ENCODE measurements around the gene SLC25A15.

SLC25A15 gene

DNA sequence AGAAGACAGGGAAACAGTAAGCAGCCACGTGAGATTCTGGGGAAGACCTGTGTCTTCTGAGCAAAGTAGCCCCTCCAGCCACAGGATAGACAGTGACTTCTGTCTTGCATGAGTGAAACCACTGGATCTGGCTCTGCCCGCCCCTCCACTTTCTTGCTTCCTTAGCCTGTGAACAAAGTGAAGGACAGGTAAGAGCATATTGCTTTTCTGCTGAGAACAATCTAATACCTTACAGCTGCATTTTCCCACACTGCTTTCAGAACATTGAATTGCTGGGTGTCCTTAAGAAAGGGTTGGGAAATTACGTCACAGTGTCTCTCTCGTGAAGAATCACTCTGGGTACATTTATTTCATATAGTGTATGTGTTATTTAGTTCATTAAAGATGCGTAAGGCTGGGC is 11.1 kb downstream of the SLC25A15 start:
- Histone ChIP-seq H3K4me1 (ENCODE audit: insufficient read depth, low read length) (no peaks in the 10 kb centered on the region), H3K36me3 (ENCODE audit: insufficient read depth, low read length) (peaks cover 26% of the 10 kb centered on the region), H3K27me3 (ENCODE audit: control insufficient read depth in 1 of 2, insufficient read depth in 2 of 2, low read length in 2 of 2) (no peaks in the 10 kb centered on the region), H3K9ac (ENCODE audit: low read length) (no peak overlapping the region), H3K9me3 (ENCODE audit: low read length) (no peaks in the 10 kb centered on the region), H3K27ac (ENCODE audit: low read depth, low read length) (no peak overlapping the region), H3K4me3 (ENCODE audit: low read depth in 1 of 2, low read length in 2 of 2) (no peak overlapping the region)

DNA sequence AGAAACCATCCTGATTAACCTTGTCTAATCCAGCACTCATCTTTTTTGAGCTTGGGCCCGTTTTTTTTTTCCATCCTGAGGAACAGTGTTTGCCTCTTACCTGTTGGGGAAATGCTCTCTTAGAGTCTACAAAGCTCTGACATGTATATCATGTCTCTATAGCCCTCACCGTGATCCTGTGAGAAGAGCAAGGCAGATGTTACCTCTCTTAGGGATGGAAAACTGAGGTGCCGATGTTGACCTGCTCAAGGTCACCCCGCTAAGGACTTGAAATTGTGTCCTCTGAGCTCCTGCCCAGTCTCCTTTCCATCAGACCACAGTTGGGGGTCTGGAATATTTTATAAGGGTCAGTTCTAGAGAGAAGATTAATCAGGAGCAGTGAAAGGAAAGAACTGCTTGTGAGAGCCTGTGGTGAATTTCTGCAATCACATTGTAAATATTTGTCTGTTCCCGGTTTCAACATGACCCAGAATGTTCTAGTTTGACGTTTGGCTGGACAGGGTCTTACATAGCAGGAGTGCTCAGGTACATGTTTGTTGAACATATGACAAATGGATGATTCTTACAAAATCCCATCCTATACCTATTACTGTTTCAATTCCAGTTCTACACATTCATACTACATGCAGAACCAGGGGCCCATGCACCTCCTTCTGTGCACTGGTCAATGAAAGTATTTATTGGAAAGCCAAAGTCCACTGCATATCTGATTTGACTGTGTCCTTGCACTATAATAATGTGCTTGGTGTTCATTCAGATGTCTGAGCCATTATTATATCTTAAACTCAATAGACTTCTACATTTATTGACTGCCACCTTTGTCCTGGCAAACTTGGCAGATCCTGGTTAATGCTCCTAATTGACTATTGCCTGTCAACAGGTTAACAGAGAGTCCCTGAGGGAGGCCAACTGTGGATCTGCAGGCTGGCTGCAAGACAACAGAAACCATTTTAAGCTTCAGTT is 12.1 kb downstream of the SLC25A15 start:
- no peak overlapping the region for H3K9ac ChIP-seq (ENCODE audit: low read length)
- no peak overlapping the region for H3K4me3 ChIP-seq (ENCODE audit: low read depth in 1 of 2, low read length in 2 of 2)
- H3K9me3 ChIP-seq (ENCODE audit: low read length) = no peaks in the 10 kb centered on the region
- no peaks in the 10 kb centered on the region for H3K4me1 ChIP-seq (ENCODE audit: insufficient read depth, low read length)
- H3K27me3 ChIP-seq (ENCODE audit: control insufficient read depth in 1 of 2, insufficient read depth in 2 of 2, low read length in 2 of 2) = no peaks in the 10 kb centered on the region
- peaks cover 27% of the 10 kb centered on the region for H3K36me3 ChIP-seq (ENCODE audit: insufficient read depth, low read length)
- no peak overlapping the region for H3K27ac ChIP-seq (ENCODE audit: low read depth, low read length)

DNA sequence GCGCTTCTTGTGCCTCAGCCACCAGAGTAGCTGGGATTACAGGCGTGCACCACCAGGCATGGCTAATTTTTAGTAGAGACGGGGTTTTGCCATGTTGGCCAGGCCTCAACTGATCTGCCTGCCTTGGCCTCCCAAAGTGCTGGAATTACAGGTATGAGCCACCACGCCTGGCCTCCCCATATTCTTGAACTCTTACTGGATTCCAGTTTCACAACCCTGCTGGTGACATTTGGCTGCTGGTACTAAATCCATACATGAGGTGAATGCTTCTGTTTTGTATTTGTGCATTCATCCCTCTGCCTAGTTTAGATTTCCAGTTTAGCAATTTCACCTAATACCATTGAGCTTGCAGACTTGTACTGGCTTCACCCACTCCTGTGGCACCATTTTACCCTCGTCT is 13.9 kb downstream of the SLC25A15 start:
- Histone ChIP-seq H3K27me3 (ENCODE audit: control insufficient read depth in 1 of 2, insufficient read depth in 2 of 2, low read length in 2 of 2) (no peaks in the 10 kb centered on the region), H3K4me3 (ENCODE audit: low read depth in 1 of 2, low read length in 2 of 2) (no peak overlapping the region), H3K4me1 (ENCODE audit: insufficient read depth, low read length) (no peaks in the 10 kb centered on the region), H3K36me3 (ENCODE audit: insufficient read depth, low read length) (peaks cover 27% of the 10 kb centered on the region), H3K9ac (ENCODE audit: low read length) (no peak overlapping the region), H3K9me3 (ENCODE audit: low read length) (no peaks in the 10 kb centered on the region), H3K27ac (ENCODE audit: low read depth, low read length) (no peak overlapping the region)

DNA sequence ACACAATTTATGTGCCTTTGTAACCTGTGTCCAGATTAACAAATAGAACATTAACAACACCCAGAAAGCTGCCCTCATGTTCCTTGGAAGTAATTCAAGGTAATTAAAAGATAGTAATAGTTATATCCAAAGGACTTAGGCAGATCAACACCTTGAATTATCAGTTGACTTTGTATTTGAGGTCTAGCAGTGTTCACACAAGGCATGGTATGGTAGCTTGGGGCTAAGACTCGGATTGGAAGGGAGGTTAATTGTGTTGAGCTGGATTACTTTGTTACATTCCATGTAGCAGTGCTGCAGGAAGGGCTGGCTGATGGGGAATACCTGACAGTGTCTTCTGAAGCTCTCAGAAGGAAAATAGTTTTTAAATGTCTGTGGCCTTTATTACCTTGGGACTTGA is 16.8 kb downstream of the SLC25A15 start:
- no peak overlapping the region for H3K9ac ChIP-seq (ENCODE audit: low read length)
- no peak overlapping the region for H3K27ac ChIP-seq (ENCODE audit: low read depth, low read length)
- no peaks in the 10 kb centered on the region for H3K4me1 ChIP-seq (ENCODE audit: insufficient read depth, low read length)
- H3K27me3 ChIP-seq (ENCODE audit: control insufficient read depth in 1 of 2, insufficient read depth in 2 of 2, low read length in 2 of 2) = no peaks in the 10 kb centered on the region
- no peaks in the 10 kb centered on the region for H3K9me3 ChIP-seq (ENCODE audit: low read length)
- peaks cover 19% of the 10 kb centered on the region for H3K36me3 ChIP-seq (ENCODE audit: insufficient read depth, low read length)
- no peak overlapping the region for H3K4me3 ChIP-seq (ENCODE audit: low read depth in 1 of 2, low read length in 2 of 2)

DNA sequence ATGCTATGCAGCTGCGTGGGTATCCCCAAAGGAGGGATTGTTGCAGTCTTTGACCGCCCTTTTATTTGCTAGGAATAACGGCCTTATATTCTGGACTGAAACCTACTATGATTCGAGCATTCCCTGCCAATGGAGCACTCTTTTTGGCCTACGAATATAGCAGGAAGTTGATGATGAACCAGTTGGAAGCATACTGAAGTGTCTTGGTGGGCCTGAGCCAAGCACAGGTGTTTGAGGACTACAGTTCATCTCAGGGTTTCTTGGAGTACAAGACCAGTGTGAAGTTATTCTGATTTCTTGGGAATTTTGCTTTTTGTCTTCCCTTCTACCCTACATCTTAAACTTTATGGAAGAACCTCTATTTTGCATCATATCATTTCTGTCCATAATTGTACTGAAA is 20.1 kb downstream of the SLC25A15 start:
- Histone ChIP-seq H3K9me3 (ENCODE audit: low read length) (no peaks in the 10 kb centered on the region), H3K9ac (ENCODE audit: low read length) (no peak overlapping the region), H3K27ac (ENCODE audit: low read depth, low read length) (no peak overlapping the region), H3K4me3 (ENCODE audit: low read depth in 1 of 2, low read length in 2 of 2) (no peak overlapping the region), H3K27me3 (ENCODE audit: control insufficient read depth in 1 of 2, insufficient read depth in 2 of 2, low read length in 2 of 2) (no peaks in the 10 kb centered on the region), H3K4me1 (ENCODE audit: insufficient read depth, low read length) (no peaks in the 10 kb centered on the region), H3K36me3 (ENCODE audit: insufficient read depth, low read length) (peaks cover 19% of the 10 kb centered on the region)

DNA sequence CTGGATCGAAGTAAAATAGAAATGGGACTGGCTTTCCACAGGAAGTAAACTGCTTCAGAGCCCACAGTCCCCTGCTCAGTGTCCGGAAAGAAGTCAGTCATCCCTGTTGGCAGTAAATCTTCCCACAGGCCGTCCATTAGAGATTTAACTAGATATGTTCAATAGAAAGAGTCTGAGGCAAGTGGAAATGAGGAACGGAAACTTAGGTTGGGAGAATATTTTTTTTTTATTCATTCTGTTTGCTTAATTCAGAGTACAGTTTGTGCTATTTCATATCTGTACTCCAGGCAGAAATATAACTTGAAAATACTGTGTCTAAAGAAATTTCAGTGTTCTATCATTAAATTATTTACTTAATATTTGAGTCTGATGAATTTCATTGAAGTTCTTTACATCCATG is 22.7 kb downstream of the SLC25A15 start:
- Histone ChIP-seq H3K27ac (ENCODE audit: low read depth, low read length) (no peak overlapping the region), H3K27me3 (ENCODE audit: control insufficient read depth in 1 of 2, insufficient read depth in 2 of 2, low read length in 2 of 2) (no peaks in the 10 kb centered on the region), H3K36me3 (ENCODE audit: insufficient read depth, low read length) (peaks cover 9% of the 10 kb centered on the region), H3K9me3 (ENCODE audit: low read length) (peaks cover 3% of the 10 kb centered on the region), H3K4me1 (ENCODE audit: insufficient read depth, low read length) (no peaks in the 10 kb centered on the region), H3K9ac (ENCODE audit: low read length) (no peak overlapping the region), H3K4me3 (ENCODE audit: low read depth in 1 of 2, low read length in 2 of 2) (no peak overlapping the region)

DNA sequence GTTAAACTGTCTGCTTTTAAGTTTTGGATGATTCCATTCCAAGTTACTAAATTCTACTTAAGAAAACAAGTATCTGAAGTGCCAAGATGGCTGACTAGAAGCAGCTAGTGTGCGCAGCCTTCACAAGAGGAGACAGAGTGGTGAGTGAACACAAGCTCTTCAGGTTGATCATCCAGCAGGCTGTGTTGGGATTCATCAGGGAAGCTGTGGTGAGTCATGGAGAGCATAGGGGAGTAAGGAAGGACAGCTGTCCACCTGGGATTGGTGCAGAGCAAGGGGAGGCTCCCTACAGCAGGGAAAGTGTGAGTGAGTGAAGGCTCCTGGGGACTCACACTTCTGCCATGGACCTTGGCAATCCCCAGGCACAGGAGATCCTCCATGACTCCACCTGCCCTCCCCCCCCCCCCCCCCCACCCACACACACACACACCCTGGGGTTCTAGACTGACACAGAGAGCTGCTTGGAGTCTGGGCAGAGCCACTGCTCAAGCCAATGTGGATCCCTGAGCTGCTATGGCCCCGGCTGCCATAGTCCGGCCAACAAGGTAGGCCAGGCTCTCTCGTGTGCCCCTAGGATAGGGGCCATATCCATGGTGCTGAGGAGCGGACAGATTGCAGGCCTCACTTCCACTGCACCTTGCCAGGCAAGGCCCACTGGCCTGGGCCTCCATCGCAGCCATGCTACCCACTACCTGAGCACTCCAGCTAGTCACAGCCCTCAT is 23.5 kb downstream of the SLC25A15 start:
- H3K36me3 ChIP-seq (ENCODE audit: insufficient read depth, low read length) = peaks cover 9% of the 10 kb centered on the region

DNA sequence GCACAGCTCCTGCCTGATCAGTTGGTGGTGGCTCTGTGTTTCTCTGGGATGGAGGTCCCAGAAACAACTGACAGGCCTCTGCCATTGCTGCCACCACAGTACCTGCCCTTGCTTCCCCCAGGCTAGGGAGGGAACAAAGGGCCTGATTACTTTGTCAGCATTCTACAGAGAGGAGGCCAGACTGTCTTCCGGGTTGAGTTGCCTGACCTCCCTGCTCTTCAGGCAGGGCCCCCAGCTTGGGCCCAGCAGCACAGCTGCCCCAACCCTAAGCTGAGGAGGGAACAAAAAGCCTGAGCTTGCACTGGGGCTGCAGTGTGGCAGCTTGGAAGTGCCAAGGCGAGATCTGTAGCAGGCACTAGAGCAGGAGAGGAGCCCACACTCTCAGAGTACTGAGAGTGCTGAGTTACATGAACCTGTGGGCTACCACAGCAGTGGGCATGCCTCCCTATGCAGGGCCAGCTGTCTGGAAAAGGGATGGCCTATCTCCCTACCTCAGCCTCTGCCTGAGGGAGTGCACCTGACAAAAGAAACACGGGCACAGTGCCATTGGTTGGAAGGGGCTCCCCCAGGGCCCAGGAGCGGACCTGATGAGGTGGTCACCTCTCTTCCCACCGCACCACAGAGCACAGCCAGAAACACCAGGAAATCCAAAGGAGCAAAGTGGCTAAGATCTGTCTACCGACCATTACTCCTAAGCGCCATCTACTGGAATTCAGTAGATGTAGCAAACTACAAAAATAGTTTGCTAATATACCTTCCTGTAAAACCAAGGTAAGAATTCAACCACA is 24.4 kb downstream of the SLC25A15 start:
- Histone ChIP-seq H3K4me1 (ENCODE audit: insufficient read depth, low read length) (no peaks in the 10 kb centered on the region), H3K36me3 (ENCODE audit: insufficient read depth, low read length) (peaks cover 9% of the 10 kb centered on the region), H3K27ac (ENCODE audit: low read depth, low read length) (no peak overlapping the region), H3K9me3 (ENCODE audit: low read length) (peaks cover 3% of the 10 kb centered on the region), H3K9ac (ENCODE audit: low read length) (no peak overlapping the region), H3K4me3 (ENCODE audit: low read depth in 1 of 2, low read length in 2 of 2) (no peak overlapping the region), H3K27me3 (ENCODE audit: control insufficient read depth in 1 of 2, insufficient read depth in 2 of 2, low read length in 2 of 2) (no peaks in the 10 kb centered on the region)

More for the DNA sequence above, 23.5 kb downstream of the SLC25A15 start:
- no peaks in the 10 kb centered on the region for H3K27me3 ChIP-seq (ENCODE audit: control insufficient read depth in 1 of 2, insufficient read depth in 2 of 2, low read length in 2 of 2)
- H3K27ac ChIP-seq (ENCODE audit: low read depth, low read length) = no peak overlapping the region
- H3K9me3 ChIP-seq (ENCODE audit: low read length) = peaks cover 3% of the 10 kb centered on the region
- no peak overlapping the region for H3K9ac ChIP-seq (ENCODE audit: low read length)
- H3K4me1 ChIP-seq (ENCODE audit: insufficient read depth, low read length) = no peaks in the 10 kb centered on the region
- H3K4me3 ChIP-seq (ENCODE audit: low read depth in 1 of 2, low read length in 2 of 2) = no peak overlapping the region

DNA sequence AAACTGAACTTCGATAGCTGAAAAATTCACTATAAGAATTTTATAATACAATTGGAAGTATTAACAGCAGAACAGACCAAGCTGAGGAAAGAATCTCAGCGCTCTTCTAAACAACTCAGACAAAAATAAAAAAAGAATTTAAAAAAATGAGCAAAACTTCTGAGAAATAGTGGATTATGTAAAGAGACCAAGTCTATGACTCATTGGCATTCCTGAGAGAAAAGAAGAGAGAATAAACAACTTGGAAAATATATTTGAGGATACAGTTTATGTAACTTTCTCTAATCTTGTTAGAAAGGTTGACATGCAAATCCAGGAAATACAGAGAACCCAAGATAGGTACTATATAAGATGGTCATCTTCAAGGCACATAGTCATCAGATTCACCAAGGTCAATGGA is 25.4 kb downstream of the SLC25A15 start:
- H3K9ac ChIP-seq (ENCODE audit: low read length) = no peak overlapping the region
- no peak overlapping the region for H3K4me3 ChIP-seq (ENCODE audit: low read depth in 1 of 2, low read length in 2 of 2)
- no peaks in the 10 kb centered on the region for H3K4me1 ChIP-seq (ENCODE audit: insufficient read depth, low read length)
- peaks cover 1% of the 10 kb centered on the region for H3K36me3 ChIP-seq (ENCODE audit: insufficient read depth, low read length)
- no peaks in the 10 kb centered on the region for H3K27me3 ChIP-seq (ENCODE audit: control insufficient read depth in 1 of 2, insufficient read depth in 2 of 2, low read length in 2 of 2)
- H3K27ac ChIP-seq (ENCODE audit: low read depth, low read length) = no peak overlapping the region
- peaks cover 3% of the 10 kb centered on the region for H3K9me3 ChIP-seq (ENCODE audit: low read length)

DNA sequence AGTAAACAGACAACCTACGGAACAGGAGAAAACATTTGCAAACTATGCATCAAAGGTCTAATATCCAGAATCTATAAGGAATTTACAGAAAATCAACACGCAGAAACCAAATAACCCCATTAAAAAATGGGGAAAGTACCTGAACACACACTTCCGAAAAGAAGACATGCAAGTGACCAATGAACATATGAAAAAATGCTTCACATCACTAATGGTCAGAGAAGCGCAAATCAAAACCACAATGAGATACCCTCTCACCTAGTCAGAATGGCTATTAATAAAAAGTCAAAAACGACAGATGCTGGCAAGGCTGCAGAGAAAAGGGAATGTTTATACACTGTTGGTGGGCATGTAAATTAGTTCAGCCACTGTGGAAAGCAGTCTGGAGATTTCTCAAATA is 29.5 kb downstream of the SLC25A15 start:
- no peaks in the 10 kb centered on the region for H3K36me3 ChIP-seq (ENCODE audit: insufficient read depth, low read length)
- H3K9me3 ChIP-seq (ENCODE audit: low read length) = peaks cover 3% of the 10 kb centered on the region
- H3K9ac ChIP-seq (ENCODE audit: low read length) = no peak overlapping the region
- H3K27me3 ChIP-seq (ENCODE audit: control insufficient read depth in 1 of 2, insufficient read depth in 2 of 2, low read length in 2 of 2) = no peaks in the 10 kb centered on the region
- H3K4me1 ChIP-seq (ENCODE audit: insufficient read depth, low read length) = no peaks in the 10 kb centered on the region
- no peak overlapping the region for H3K4me3 ChIP-seq (ENCODE audit: low read depth in 1 of 2, low read length in 2 of 2)
- no peak overlapping the region for H3K27ac ChIP-seq (ENCODE audit: low read depth, low read length)

DNA sequence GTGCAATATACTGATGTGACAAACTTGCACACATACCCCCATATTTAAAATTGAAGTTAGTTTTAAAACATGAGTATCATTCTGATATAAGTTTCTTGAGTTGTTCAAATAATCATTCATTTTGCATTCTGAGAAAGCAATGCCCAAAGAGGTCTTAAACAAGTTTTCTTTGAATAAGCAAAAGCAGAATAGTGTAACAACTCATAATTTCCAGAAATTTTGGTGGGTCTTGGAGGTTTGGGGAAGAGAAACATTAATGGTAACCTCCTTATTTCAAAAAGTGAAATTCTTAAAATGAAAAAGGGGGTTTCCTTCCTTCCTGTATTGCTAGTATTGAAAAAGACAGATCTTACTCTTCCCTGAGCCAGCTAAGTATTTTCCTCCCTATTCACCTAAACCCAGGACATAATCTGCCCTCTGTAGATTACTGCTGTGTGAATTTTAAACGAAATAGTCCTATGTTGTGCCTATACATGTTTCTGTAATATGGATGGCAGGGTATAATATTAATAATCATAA is 30.4 kb downstream of the SLC25A15 start:
- no peak overlapping the region for H3K27ac ChIP-seq (ENCODE audit: low read depth, low read length)
- H3K36me3 ChIP-seq (ENCODE audit: insufficient read depth, low read length) = no peaks in the 10 kb centered on the region
- H3K4me3 ChIP-seq (ENCODE audit: low read depth in 1 of 2, low read length in 2 of 2) = no peak overlapping the region
- H3K9me3 ChIP-seq (ENCODE audit: low read length) = peaks cover 3% of the 10 kb centered on the region
- no peaks in the 10 kb centered on the region for H3K27me3 ChIP-seq (ENCODE audit: control insufficient read depth in 1 of 2, insufficient read depth in 2 of 2, low read length in 2 of 2)
- no peaks in the 10 kb centered on the region for H3K4me1 ChIP-seq (ENCODE audit: insufficient read depth, low read length)
- no peak overlapping the region for H3K9ac ChIP-seq (ENCODE audit: low read length)

Data from muscle layer of colon (tissue), 2 donors.